Liver (tissue), 9 donors: ENCODE data around the gene OR13A1. TPM values are rescaled to one million over a fixed set of nuclear protein-coding genes. Genes with fewer than 3 reads are reported as not detected.
"Not testable (repeated sequence)": the region's sequence is repeated elsewhere in the genome, so short reads cannot be mapped to it uniquely, and the experiment has no call there.

Source experiments
- DNase-seq: peaks from one replicate; pipeline ENCODE4 v3.0.0-alpha.2; 2017; ENCODE audit warnings: low spot score
- H3K27ac ChIP-seq, 2 donors: one replicate each; pipeline ENCODE4 v1.7.0; 2013; ENCODE audit warnings: inconsistent platforms in 2 of 2, low read length in 2 of 2, control low read depth in 1 of 2, low read depth in 1 of 2, mild to moderate bottlenecking in 1 of 2
- H3K27me3 ChIP-seq, 4 donors: one replicate each; pipeline versions ENCODE4 v1.6.1 to v1.7.0; 2013; ENCODE audit warnings: low read length in 3 of 4, inconsistent platforms in 1 of 4, mild to moderate bottlenecking in 1 of 4, moderate library complexity in 1 of 4; ENCODE audit not compliant: control insufficient read depth in 4 of 4, insufficient read depth in 4 of 4
- H3K36me3 ChIP-seq, 4 donors: one replicate each; pipeline versions ENCODE4 v1.6.1 to v1.7.0; 2013; ENCODE audit warnings: low read length in 3 of 4, mild to moderate bottlenecking in 3 of 4, low read depth in 1 of 4, moderate library complexity in 1 of 4; ENCODE audit not compliant: control insufficient read depth in 4 of 4, insufficient read depth in 3 of 4
- H3K4me1 ChIP-seq, 4 donors: one replicate each; pipeline versions ENCODE4 v1.6.1 to v1.7.0; 2013; ENCODE audit warnings: low read length in 3 of 4, mild to moderate bottlenecking in 3 of 4, moderate library complexity in 1 of 4; ENCODE audit not compliant: control insufficient read depth in 4 of 4, insufficient read depth in 4 of 4
- H3K4me3 ChIP-seq, 3 donors: one replicate each; pipeline versions ENCODE4 v1.6.1 to v1.7.0; 2013; ENCODE audit warnings: low read length in 3 of 3, control low read depth in 1 of 3, low read depth in 1 of 3, mild to moderate bottlenecking in 1 of 3
- H3K9ac ChIP-seq, 2 donors: one replicate each; pipeline ENCODE4 v1.7.0; 2013; ENCODE audit warnings: low read length in 2 of 2, mild to moderate bottlenecking in 2 of 2, moderate library complexity in 2 of 2, control low read depth in 1 of 2, low read depth in 1 of 2
- H3K9me3 ChIP-seq, 4 donors: one replicate each; pipeline versions ENCODE4 v1.6.1 to v1.7.0; 2013; ENCODE audit warnings: low read length in 3 of 4; ENCODE audit not compliant: control insufficient read depth in 4 of 4
- EGR1 ChIP-seq, 2 donors: IDR thresholded peaks; 2 replicates each; pipeline ENCODE4 v1.6.1; 2016 to 2018; ENCODE audit warnings: antibody characterized with exemption in 2 of 2, low read depth in 2 of 2
- FOXA2 ChIP-seq: IDR thresholded peaks from 2 replicates; pipeline ENCODE4 v1.6.1; 2016; ENCODE audit warnings: antibody characterized with exemption
- HNF4A ChIP-seq, 2 donors: conservative IDR thresholded peaks; 2 replicates each; pipeline ENCODE4 v1.6.1; 2016; ENCODE audit warnings: antibody characterized with exemption in 2 of 2, mild to moderate bottlenecking in 2 of 2
- HNF4G ChIP-seq: IDR thresholded peaks from 2 replicates; pipeline ENCODE4 v1.6.1; 2016; ENCODE audit warnings: antibody characterized with exemption
- JUND ChIP-seq, 2 donors: IDR thresholded peaks; 2 replicates each; pipeline ENCODE4 v1.6.1; 2016; ENCODE audit warnings: antibody characterized with exemption in 2 of 2
- NR2F2 ChIP-seq: IDR thresholded peaks from 2 replicates; pipeline ENCODE4 v1.6.1; 2016; ENCODE audit warnings: antibody characterized with exemption
- RAD21 ChIP-seq, 2 donors: IDR thresholded peaks; 2 replicates each; pipeline ENCODE4 v1.6.1; 2016; ENCODE audit warnings: antibody characterized with exemption in 2 of 2, mild to moderate bottlenecking in 2 of 2
- RXRA ChIP-seq, 2 donors: IDR thresholded peaks; 2 replicates each; pipeline ENCODE4 v1.6.1; 2017 to 2018; ENCODE audit warnings: antibody characterized with exemption in 2 of 2, mild to moderate bottlenecking in 1 of 2
- SP1 ChIP-seq: IDR thresholded peaks from 2 replicates; pipeline ENCODE4 v1.6.1; 2018; ENCODE audit warnings: antibody characterized with exemption, mild to moderate bottlenecking
- WGBS: extraction: QIAGEN DNeasy Blood & Tissue Kit; methylation state at CpG from one replicate; pipeline ENCODE4 v1.1.7; 2013; 5-methylcytosine and 5-hydroxymethylcytosine counted together
- polyA plus RNA-seq, 2 donors: library from polyadenylated mRNA; stranded (reverse) in 1 of 2; unstranded in 1 of 2; fragments of 200-250 nt in 1 of 2; fragments of >200 nt in 1 of 2; fragmentation: Nextera tagmentation in 1 of 2; extraction: Ambion mirVana in 1 of 2; gene quantifications; one replicate each; pipeline versions ENCODE4 v1.2.1 to v1.2.3, GENCODE V29; 2013 to 2015
- total RNA-seq, 2 donors: library from RNA; depleted of rRNA; stranded (reverse); fragments of >200 nt; gene quantifications; one replicate each; pipeline ENCODE4 v1.2.3, GENCODE V29; 2014
- TF ChIP-seq, protein P1 (sequence below): IDR thresholded peaks from 2 replicates; pipeline ENCODE4 v1.6.1; 2016; ENCODE audit warnings: antibody characterized with exemption
- TF ChIP-seq, protein P2 (sequence below): IDR thresholded peaks from 2 replicates; pipeline ENCODE4 v1.6.1; 2016; ENCODE audit warnings: antibody characterized with exemption
- TF ChIP-seq, protein P3 (sequence below): fragments of 150-350 bp; IDR thresholded peaks from 2 replicates; pipeline ENCODE4 v1.5.1; 2017; ENCODE audit warnings: improper control_type of control experiment, low read depth, low read length; ENCODE audit not compliant: missing input control
- TF ChIP-seq, protein P4 (sequence below): IDR thresholded peaks from 2 replicates; pipeline ENCODE4 v1.6.1; 2016; ENCODE audit warnings: antibody characterized with exemption, mild to moderate bottlenecking
- donor health status: healthy.
- donor health status: healthy.
- donor health status: healthy.
- donor health status: healthy.
- donor health status: healthy.

OR13A1 gene
- total and polyA plus RNA-seq, 4 donors: under 0.01 to 0.05 TPM; not detected in 2

DNA sequence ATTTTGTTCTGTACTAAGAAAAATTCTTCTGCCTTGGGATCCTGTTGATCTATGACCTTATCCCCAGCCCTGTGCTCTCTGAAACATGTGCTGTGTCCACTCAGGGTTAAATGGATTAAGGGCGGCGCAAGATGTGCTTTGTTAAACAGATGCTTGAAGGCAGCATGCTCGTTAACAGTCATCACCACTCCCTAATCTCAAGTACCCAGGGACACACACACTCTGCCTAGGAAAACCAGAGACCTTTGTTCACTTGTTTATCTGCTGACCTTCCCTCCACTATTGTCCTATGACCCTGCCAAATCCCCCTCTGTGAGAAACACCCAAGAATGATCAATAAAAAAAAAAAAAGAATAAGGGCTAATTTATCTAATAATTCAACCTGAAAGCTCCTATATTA lies 54.8 kb downstream of the OR13A1 start:
- not testable (repeated sequence) for H3K27ac ChIP-seq, H3K9me3 ChIP-seq, H3K27me3 ChIP-seq, H3K4me1 ChIP-seq, H3K36me3 ChIP-seq, H3K4me3 ChIP-seq, DNase-seq, H3K9ac ChIP-seq
- 38% methylated on average over 3 of the region's 3 CpGs for WGBS

DNA sequence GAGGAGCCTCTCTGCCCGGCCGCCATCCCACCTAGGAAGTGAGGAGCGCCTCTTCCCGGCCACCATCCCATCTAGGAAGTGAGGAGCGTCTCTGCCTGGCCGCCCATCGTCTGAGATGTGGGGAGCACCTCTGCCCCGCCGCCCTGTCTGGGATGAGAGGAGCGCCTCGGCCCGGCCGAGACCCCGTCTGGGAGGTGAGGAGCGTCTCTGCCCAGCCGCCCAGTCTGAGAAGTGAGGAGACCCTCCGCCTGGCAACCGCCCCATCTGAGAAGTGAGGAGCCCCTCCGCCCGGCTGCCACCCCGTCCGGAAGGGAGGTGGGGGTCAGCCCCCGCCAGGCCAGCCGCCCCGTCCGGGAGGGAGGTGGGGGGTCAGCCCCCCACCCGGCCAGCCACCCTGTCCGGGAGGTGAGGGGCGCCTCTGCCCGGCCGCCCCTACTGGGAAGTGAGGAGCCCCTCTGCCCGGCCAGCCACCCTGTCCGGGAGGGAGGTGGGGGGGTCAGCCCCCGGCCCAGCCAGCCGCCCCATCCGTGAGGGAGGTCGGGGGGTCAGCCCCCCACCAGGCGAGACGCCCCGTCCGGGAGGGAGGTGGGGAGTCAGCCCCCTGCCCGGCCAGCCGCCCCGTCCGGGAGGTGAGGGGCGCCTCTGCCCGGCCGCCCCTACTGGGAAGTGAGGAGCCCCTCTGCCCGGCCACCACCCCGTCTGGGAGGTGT lies 55.5 kb downstream of the OR13A1 start:
- not testable (repeated sequence) for DNase-seq, H3K4me1 ChIP-seq, H3K27me3 ChIP-seq, H3K9me3 ChIP-seq, H3K4me3 ChIP-seq, H3K36me3 ChIP-seq, H3K9ac ChIP-seq, H3K27ac ChIP-seq
- WGBS: 84% methylated on average over 41 of the region's 50 CpGs

DNA sequence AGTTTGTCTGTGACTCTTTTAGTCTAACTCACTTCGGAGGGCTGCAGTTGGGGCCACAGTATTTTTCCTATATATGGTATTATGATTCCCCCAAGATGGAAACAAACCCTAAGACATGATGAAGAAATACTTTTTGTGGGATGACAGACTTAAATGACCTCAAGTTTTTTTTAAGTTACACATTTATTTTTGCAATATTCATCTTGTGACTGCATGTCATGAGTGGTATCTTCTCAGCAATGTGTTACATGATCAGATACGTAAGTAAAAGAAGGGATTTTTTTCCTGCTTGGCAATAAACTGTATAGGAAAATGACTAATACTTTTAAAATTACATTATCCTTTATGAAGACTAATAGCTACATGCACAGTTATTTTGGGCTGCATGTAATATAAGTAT lies 57.8 kb downstream of the OR13A1 start:
- Histone ChIP-seq H3K9me3 (no peaks in the 10 kb centered on the region), H3K9ac (no peak overlapping the region), H3K4me3 (no peak overlapping the region), H3K4me1 (no peaks in the 10 kb centered on the region), H3K27me3 (no peaks in the 10 kb centered on the region), H3K27ac (no peak overlapping the region), H3K36me3 (no peaks in the 10 kb centered on the region)
- no peak for DNase-seq
- no peak for TF ChIP-seq RXRA (IDR thresholded peaks at IDR 0.05)
- no peak for TF ChIP-seq FOXA2
- TF ChIP-seq, protein P1, sequence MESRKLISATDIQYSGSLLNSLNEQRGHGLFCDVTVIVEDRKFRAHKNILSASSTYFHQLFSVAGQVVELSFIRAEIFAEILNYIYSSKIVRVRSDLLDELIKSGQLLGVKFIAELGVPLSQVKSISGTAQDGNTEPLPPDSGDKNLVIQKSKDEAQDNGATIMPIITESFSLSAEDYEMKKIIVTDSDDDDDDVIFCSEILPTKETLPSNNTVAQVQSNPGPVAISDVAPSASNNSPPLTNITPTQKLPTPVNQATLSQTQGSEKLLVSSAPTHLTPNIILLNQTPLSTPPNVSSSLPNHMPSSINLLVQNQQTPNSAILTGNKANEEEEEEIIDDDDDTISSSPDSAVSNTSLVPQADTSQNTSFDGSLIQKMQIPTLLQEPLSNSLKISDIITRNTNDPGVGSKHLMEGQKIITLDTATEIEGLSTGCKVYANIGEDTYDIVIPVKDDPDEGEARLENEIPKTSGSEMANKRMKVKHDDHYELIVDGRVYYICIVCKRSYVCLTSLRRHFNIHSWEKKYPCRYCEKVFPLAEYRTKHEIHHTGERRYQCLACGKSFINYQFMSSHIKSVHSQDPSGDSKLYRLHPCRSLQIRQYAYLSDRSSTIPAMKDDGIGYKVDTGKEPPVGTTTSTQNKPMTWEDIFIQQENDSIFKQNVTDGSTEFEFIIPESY: no peak
- no peak for TF ChIP-seq EGR1 (IDR thresholded peaks at IDR 0.05; ENCODE audit: low read depth in 2 of 2)
- WGBS: 88% methylated on average over 2 of the region's 2 CpGs

DNA sequence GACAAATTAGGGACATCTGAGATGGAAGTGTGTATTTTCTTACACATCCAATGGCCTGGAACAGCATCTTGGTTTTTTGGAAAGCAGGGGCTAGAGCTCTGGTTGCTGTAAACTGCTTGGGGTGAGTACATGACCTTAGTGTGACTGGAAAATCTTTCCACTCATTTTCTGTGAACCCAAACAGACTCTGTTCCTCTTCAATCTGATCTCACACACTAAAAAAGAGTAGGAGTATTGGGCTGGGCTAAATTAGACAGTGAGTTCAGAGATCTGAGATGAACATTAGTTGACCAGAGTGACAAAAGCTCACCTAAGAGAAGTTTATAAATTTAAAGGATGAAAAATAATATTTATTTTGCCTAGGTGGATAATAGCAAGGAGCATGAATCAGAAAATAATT lies 59.2 kb downstream of the OR13A1 start:
- Histone ChIP-seq H3K27ac (no peak overlapping the region), H3K27me3 (no peaks in the 10 kb centered on the region), H3K9ac (no peak overlapping the region), H3K4me3 (no peak overlapping the region), H3K9me3 (no peaks in the 10 kb centered on the region), H3K36me3 (no peaks in the 10 kb centered on the region), H3K4me1 (no peaks in the 10 kb centered on the region)
- TF ChIP-seq FOXA2 (no peak), JUND (IDR thresholded peaks at IDR 0.05) (no peak), HNF4A (conservative IDR thresholded peaks at IDR 0.05) (no peak), RAD21 (IDR thresholded peaks at IDR 0.05) (no peak), NR2F2 (no peak), HNF4G (no peak), SP1 (no peak)
- TF ChIP-seq, protein P2, sequence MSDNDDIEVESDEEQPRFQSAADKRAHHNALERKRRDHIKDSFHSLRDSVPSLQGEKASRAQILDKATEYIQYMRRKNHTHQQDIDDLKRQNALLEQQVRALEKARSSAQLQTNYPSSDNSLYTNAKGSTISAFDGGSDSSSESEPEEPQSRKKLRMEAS: no peak
- TF ChIP-seq, protein P3, sequence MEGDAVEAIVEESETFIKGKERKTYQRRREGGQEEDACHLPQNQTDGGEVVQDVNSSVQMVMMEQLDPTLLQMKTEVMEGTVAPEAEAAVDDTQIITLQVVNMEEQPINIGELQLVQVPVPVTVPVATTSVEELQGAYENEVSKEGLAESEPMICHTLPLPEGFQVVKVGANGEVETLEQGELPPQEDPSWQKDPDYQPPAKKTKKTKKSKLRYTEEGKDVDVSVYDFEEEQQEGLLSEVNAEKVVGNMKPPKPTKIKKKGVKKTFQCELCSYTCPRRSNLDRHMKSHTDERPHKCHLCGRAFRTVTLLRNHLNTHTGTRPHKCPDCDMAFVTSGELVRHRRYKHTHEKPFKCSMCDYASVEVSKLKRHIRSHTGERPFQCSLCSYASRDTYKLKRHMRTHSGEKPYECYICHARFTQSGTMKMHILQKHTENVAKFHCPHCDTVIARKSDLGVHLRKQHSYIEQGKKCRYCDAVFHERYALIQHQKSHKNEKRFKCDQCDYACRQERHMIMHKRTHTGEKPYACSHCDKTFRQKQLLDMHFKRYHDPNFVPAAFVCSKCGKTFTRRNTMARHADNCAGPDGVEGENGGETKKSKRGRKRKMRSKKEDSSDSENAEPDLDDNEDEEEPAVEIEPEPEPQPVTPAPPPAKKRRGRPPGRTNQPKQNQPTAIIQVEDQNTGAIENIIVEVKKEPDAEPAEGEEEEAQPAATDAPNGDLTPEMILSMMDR: no peak
- TF ChIP-seq, protein P4, sequence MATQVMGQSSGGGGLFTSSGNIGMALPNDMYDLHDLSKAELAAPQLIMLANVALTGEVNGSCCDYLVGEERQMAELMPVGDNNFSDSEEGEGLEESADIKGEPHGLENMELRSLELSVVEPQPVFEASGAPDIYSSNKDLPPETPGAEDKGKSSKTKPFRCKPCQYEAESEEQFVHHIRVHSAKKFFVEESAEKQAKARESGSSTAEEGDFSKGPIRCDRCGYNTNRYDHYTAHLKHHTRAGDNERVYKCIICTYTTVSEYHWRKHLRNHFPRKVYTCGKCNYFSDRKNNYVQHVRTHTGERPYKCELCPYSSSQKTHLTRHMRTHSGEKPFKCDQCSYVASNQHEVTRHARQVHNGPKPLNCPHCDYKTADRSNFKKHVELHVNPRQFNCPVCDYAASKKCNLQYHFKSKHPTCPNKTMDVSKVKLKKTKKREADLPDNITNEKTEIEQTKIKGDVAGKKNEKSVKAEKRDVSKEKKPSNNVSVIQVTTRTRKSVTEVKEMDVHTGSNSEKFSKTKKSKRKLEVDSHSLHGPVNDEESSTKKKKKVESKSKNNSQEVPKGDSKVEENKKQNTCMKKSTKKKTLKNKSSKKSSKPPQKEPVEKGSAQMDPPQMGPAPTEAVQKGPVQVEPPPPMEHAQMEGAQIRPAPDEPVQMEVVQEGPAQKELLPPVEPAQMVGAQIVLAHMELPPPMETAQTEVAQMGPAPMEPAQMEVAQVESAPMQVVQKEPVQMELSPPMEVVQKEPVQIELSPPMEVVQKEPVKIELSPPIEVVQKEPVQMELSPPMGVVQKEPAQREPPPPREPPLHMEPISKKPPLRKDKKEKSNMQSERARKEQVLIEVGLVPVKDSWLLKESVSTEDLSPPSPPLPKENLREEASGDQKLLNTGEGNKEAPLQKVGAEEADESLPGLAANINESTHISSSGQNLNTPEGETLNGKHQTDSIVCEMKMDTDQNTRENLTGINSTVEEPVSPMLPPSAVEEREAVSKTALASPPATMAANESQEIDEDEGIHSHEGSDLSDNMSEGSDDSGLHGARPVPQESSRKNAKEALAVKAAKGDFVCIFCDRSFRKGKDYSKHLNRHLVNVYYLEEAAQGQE: no peak
- no peak for DNase-seq
